ENCODE measurements around the gene MFAP3L.
A peak's percentile ranks its signal among the peaks of the same experiment; 100 is the strongest.

Gene MFAP3L

DNA sequence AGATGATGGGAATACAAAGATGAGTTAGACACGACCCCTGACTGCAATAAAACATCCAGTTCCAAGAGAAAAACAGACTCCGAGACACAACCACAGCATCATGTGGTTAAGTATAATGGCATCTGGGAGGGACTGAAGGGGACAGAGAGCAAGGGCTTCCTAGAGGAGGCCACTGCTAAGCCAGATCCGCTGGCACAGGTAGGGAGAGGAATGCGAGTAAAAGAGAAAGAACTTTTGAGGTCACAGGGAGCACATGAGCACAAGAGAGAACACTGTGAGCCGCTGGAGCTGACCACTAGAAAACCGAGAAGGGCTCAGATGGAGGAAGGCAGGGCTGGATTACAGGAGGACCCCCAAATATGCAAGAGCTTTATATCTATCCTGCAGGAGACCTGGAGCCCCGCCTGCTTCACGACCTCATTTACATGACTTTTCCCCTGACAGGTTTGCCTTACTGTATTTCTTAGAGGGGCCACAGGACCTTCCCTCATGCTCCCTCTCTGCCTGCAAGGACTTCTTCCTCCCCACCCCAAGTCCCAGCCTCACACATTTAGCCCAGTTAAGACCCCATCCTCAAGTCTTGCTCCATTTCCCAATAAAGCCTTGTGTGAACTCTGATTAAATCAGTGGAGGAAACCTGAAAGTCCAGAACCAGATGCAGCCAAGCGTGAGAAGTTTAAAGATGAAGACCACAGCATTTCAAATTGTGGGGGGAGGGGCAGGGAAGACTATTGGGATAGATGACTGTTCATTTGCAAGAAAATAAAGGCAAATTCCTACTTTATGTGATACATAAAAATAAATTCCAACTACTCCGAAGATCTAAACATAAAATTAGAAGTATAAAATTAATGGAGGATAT lies 29.6 kb downstream of the MFAP3L start:
- DNase-seq (ENCODE audit: insufficient read length, low spot score) (no peak), FAIRE-seq (no peak)

DNA sequence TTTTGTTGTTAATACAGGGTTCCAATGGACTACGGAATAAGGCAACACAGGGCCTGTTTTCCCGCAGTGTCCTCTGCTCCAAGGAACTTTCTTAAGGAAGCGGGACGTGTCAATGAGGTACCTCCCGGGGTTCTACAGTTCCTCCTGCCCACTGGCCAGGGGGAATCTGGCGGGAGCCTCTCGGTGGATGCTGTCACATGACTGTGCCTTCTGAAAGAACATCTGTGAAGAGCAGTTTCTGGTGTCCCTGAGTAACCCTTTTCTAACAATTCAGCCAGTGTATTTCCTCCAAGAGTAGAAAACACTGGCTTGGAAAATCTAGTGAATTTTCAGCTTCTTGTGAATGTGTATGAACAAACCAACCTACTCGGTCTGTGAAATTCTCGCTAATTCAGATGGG lies 32.7 kb downstream of the MFAP3L start:
- DNase-seq (ENCODE audit: insufficient read length, low spot score) (no peak), FAIRE-seq (no peak)

DNA sequence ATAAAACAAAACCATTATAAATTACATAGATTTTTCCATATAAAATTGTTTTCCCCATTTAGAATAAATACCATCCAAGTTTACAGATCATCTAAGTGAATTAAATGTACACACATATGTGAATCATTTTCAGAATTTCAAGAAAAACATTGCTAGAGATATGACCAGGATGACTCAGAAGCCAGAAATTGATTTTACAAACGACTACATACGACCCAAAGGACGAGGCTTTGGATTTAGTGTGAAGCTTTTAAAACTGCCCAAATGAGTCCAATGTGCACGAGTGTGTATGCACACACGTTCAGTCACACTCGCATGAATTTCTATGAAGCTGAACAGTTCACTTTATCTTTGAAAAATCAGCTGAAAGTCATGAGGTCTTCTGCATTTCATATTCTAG lies 37.9 kb downstream of the MFAP3L start:
- DNase-seq (ENCODE audit: insufficient read length, low spot score): no peak
- no peak for FAIRE-seq

- no peak for FAIRE-seq
Observed at GRCh38 chr4:169987327-169988228, 38.6 kb downstream of the MFAP3L start.

GRCh38 chr4:169986369-169986768 lies 39.8 kb downstream of the MFAP3L start:
- DNase-seq (ENCODE audit: insufficient read length, low spot score) (no peak), FAIRE-seq (no peak)

More at GRCh38 chr4:169987327-169988228, 38.6 kb downstream of the MFAP3L start:
- DNase-seq (ENCODE audit: insufficient read length, low spot score): no peak

DNA sequence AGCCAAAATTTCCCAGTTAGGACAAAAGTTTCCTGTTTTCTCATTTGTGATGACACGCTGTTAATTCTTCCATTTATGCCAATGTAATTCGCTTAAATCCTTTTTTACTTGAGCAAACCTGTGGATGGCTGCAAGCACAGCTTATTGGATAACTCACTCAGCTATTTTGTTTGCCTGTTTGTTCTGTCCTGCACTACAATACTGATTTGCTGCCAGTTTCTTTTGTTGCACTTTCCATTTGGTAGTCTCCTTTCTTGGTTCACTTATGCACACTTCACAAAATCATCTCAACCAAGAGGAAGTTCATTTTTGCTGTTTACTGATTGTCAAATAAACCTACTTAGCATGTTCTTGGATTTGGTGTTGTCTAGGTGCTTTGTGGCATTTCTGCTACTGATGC lies 40.3 kb downstream of the MFAP3L start:
- FAIRE-seq (no peak), DNase-seq (ENCODE audit: insufficient read length, low spot score) (no peak)

- DNase-seq (ENCODE audit: insufficient read length, low spot score): no peak
- no peak for FAIRE-seq
Observed at GRCh38 chr4:169984745-169985144, 41.5 kb downstream of the MFAP3L start.

- DNase-seq (ENCODE audit: insufficient read length, low spot score): no peak
- no peak for FAIRE-seq
Observed at GRCh38 chr4:169984173-169984572, 42.0 kb downstream of the MFAP3L start.

- no peak for DNase-seq (ENCODE audit: insufficient read length, low spot score)
Observed at GRCh38 chr4:169976951-169977350, 49.2 kb downstream of the MFAP3L start.

DNA sequence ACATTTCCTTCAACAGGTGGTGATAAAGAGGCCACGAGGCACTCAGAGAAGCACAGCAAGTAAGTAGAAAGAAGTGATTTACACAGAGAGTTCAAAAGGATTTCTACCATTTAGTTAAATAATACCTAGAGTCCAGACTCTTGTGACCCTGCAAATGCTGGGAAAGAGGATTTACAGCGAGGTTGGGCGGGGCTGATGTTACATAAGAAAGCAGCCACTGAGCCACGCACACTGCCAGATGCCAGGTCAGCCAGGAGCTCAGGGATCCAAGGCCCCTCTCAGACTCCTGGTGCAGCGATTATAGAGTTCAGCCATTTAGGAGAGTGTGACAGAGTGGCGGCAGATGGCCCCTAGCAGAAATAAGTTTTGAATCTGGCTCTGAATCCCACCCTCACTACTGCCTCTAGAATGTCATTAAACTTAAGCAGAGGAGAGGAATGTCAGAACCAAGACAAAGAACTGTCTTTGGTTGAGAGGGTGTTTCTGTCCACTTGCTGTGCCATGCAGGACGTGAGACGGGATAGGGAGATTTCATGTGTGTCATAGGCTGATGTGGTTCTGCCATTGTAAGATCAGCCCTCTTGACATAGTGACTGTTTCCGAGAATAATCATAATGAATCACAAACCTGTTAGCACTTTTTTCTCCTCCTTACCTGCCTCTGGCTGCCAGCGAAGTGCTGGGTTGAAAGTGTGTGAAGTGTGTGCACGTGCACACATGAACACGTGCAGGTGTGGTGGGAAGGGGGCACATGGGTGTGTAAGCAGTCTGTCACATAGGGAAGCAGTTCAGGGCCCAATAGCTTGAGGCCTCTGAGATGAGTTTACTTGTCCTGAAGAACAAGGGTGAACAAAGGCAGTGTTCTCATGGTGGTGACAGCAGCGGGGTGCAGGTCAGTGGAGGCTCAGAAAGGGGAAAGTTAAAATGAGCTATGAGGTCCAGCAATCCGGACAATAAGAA lies 50.1 kb downstream of the MFAP3L start:
- peak; percentile 83 for FAIRE-seq
- no peak for DNase-seq (ENCODE audit: insufficient read length, low spot score)

More at GRCh38 chr4:169976951-169977350, 49.2 kb downstream of the MFAP3L start:
- no peak for FAIRE-seq

GRCh38 chr4:169975131-169975837 lies 50.9 kb downstream of the MFAP3L start:
- FAIRE-seq: no peak
- no peak for DNase-seq (ENCODE audit: insufficient read length, low spot score)

DNA sequence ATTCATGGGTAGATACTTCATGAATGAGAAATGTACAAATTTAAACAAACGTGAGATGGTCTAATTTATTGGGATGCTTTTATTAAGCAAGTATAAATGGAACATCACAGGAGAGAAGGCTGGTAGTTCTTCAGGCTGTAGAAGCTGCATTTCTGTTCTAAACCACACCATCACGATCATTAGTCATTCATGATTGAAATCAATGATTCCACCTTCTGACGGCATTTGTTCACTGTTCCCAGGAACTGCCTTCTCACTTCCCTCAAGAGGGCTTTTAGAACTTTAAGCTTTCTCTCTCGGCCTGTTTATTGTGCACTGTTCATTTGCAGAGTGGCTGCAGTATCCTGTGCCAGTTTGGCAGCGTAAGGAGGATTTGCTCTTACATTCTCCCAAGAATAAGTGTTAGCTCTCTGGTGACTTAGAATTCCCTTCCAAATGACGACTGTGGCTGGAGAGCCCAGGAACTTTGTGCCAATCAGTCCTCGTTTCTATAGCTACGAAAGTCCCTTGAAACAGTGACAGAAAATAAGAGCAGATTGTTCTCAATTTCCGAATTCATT lies 54.7 kb downstream of the MFAP3L start:
- FAIRE-seq (no peak), DNase-seq (ENCODE audit: insufficient read length, low spot score) (no peak)

- DNase-seq (ENCODE audit: insufficient read length, low spot score) (no peak), FAIRE-seq (no peak)
Observed at GRCh38 chr4:169968999-169969398, 57.2 kb downstream of the MFAP3L start.

- DNase-seq (ENCODE audit: insufficient read length, low spot score): no peak
- FAIRE-seq: no peak
Observed at GRCh38 chr4:169963998-169964397, 62.2 kb downstream of the MFAP3L start.

DNA sequence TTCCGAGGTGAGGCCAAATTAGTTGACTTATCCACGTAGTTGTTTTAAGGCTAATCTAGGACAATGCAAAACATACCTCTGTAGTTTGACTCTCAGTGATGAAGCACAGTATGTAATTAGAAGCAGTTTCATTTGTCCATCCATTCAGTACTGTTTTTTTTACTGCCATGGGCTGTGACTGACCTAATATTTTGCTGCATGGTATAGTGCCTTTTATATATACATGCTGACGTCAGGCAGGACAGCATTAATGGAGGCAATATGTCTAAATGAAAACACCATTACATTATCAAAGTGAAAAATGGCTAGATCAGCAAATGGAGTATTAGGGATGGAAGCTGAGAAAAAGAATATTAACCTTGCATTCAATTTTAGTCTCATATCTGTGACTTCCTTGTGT lies 66.9 kb downstream of the MFAP3L start:
- DNase-seq (ENCODE audit: insufficient read length, low spot score): no peak
- FAIRE-seq: no peak

GRCh38 chr4:169958629-169959028 lies 67.6 kb downstream of the MFAP3L start:
- no peak for DNase-seq (ENCODE audit: insufficient read length, low spot score)

DNA sequence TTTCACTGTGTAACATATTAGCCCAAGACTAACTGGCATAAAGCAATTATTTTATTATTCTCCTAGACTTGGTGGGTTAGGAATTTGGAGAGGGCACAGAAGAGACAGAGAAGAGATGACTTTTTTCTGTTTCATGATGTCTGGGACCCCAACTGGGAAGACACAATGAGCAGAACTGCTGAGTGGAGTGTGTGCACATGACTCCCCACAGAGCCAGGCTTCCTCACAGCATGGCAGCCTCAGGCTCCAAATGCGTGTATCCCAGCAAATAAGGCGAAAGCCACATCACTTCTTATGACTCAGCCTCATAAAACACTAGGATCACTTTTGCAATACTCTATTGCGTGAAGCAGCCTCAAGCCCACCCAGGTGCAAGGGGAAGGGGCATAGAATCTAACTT lies 68.4 kb downstream of the MFAP3L start:
- FAIRE-seq (peak; percentile 40), DNase-seq (ENCODE audit: insufficient read length, low spot score) (no peak)

More at GRCh38 chr4:169958629-169959028, 67.6 kb downstream of the MFAP3L start:
- FAIRE-seq: no peak

DNA sequence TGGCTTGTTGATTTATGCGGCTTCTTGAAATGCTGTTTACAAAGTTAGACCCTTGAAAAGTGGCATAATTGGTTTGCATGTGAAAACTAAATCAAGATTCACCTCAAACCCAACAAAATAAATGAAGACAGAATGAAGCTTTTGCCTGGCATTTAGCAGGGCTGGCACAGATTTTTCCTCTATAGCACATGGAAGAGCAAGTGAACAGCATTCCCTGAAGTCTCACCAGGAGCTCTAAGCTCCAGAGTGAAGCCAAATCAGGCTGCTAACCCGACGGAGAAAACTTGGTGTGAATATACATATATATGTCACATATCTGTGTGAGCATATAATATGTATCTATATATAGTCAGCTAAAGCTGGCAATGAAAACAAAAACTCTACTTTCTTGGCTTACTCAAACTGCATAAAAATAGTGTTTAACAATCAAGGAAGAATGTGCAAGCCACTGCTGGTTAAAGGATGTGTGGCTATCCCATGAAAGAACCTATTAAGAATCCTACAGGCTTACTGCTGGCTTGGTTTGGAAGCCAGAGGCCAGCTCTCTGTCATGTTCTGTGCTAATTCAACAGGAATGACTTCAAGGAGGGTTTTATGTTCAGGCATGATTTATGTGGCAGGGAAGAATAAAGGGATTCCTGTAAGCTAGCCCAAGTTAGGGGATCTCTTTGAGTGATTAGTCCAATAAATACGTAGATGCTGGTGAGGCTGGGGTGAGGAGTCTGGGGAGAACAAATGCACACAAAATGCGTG lies 69.9 kb downstream of the MFAP3L start:
- no peak for FAIRE-seq
- DNase-seq (ENCODE audit: insufficient read length, low spot score): no peak

DNA sequence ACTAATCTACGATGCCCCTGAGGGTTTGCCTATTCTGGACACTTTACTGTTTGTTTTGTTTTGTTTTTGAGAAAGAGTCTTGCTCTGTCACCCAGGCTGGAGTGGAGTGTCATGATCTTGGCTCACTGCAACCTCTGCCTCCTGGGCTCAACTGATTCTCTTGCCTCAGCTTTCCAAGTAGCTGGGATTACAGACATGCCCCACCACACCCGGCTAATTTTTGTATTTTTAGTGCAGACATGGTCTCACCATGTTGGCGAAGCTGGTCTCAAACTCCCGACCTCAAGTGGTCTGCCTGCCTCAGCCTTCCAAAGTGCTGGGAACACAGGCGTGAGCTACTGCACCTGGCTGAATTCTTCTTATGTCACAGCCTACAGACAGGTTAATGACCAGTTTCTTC lies 70.7 kb downstream of the MFAP3L start:
- no peak for DNase-seq (ENCODE audit: insufficient read length, low spot score)
- no peak for FAIRE-seq

All from HTR-8/SVneo (cell line).